EH (cell line): Measurements from ENCODE around the gene IGFBP5.

Source experiments
- DNase-seq: peaks from one replicate; pipeline ENCODE4 v3.0.0-alpha.2; 2015; ENCODE audit warnings: low read depth

Gene IGFBP5

GRCh38 chr2:216713691-216714336 is 18.5 kb upstream of the IGFBP5 start:
- DNase-seq, result peak; percentile 95

- DNase-seq, result no peak
Observed at GRCh38 chr2:216711348-216711747, 16.0 kb upstream of the IGFBP5 start.

- peak; percentile 61 for DNase-seq
Observed at GRCh38 chr2:216710551-216711301, 15.4 kb upstream of the IGFBP5 start.

- no peak for DNase-seq
Observed at GRCh38 chr2:216702756-216703155, 7.4 kb upstream of the IGFBP5 start.

GRCh38 chr2:216701544-216701943 is 6.2 kb upstream of the IGFBP5 start:
- no peak for DNase-seq

GRCh38 chr2:216700781-216701180 is 5.4 kb upstream of the IGFBP5 start:
- no peak for DNase-seq

GRCh38 chr2:216700088-216700567 is 4.8 kb upstream of the IGFBP5 start:
- DNase-seq, result no peak

- DNase-seq, result peak; percentile 73
Observed at GRCh38 chr2:216698895-216699294, 3.5 kb upstream of the IGFBP5 start.

GRCh38 chr2:216698293-216698692 is 2.9 kb upstream of the IGFBP5 start:
- DNase-seq, result no peak

GRCh38 chr2:216696751-216697560 is 1.6 kb upstream of the IGFBP5 start:
- DNase-seq, result peak; percentile 57

GRCh38 chr2:216696321-216696720 is 972 bp upstream of the IGFBP5 start:
- no peak for DNase-seq

GRCh38 chr2:216694826-216695217 is 527 bp downstream of the IGFBP5 start:
- DNase-seq, result no peak

- peak; percentile 56 for DNase-seq
Observed at GRCh38 chr2:216694082-216694825, 1.1 kb downstream of the IGFBP5 start.

- no peak for DNase-seq
Observed at GRCh38 chr2:216693414-216694080, 1.8 kb downstream of the IGFBP5 start.

GRCh38 chr2:216692636-216693413 is 2.5 kb downstream of the IGFBP5 start:
- peak; percentile 72 for DNase-seq

GRCh38 chr2:216690853-216691741 is 4.3 kb downstream of the IGFBP5 start:
- peak; percentile 90 for DNase-seq

- no peak for DNase-seq
Observed at GRCh38 chr2:216690456-216690852, 4.9 kb downstream of the IGFBP5 start.

- no peak for DNase-seq
Observed at GRCh38 chr2:216689397-216689796, 6.0 kb downstream of the IGFBP5 start.

- no peak for DNase-seq
Observed at GRCh38 chr2:216688731-216689340, 6.5 kb downstream of the IGFBP5 start.
